ENCODE measurements around the gene KCNJ15. TPM values are rescaled to one million over a fixed set of nuclear protein-coding genes. Genes with fewer than 3 reads are reported as not detected.

The KCNJ15 gene
- total and polyA plus RNA-seq, 10 of the 15 experiments (the other 5 are each of a cell fraction or from before 2014, with no cell fraction given): 0.05 to 2.7 (median 0.33) TPM; not detected in 6

DNA sequence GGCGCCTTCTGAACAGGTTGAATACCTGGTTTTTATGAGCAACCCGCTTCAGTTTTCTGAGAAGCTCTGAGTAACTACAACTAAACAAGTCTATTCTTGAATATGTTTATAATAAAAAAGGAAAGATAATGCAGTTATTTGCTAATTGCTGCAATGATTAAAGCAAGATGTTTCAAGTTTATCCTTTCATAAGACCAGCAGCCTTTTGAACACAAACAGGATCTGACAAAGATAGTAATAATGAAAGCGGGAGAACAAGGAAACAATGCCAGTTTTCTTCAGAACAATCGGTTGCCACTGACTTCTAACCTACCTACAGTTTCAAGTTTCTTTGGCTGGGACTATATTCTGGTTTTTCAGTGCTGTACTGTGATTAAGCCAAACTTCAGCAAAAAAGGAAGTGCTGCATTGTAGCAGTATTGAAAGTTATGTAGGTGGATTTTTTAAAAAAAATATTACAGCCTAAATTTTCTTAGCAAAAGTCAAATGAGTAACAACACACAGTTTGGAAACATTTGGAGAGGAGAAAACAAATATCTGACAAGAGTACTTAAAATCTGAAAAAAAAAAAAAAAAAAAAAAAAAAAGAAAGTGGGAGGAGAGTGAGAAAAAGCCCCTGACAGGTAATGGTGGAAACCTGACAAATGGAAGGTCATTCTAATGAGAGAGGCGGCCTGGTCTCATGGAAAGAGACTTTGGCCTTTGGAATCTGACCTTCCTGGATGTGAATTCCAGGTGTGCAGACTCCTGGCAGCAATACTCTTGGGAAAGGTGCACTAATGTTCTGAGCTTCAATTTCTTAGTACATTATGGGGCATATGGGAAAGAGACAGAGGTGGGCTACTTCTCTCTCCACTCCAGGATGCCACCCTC, 11.4 kb downstream of the KCNJ15 start:
- no peaks in the 10 kb centered on the region for H4K20me1 ChIP-seq (ENCODE audit: control insufficient read depth, insufficient read depth)
- intact Hi-C loops (cut with micrococcal nuclease; ENCODE audit: unreplicated experiment) (loop anchor here (2.0 to 5.0 kb wide), 2 partner anchors 23 to 84 kb away; no protein-coding TSS in a partner anchor), in situ Hi-C loops (cut with MboI) (loop anchor here (10.0 kb wide), 1 partner anchor 1013 kb away; no protein-coding TSS in a partner anchor)
- peaks cover 40% of the 10 kb centered on the region for H3K4me1 ChIP-seq (ENCODE audit: control insufficient read depth, insufficient read depth, low read length)
- ChIA-PET CTCF (interaction anchor here (1.2 to 6.5 kb wide), 6 partner anchors 21 to 88 kb away, joined by 3 to 42 read pairs (median 8); no protein-coding TSS in a partner anchor), RAD21 (ENCODE audit: unreplicated experiment) (interaction anchor here (0.7 to 3.0 kb wide), 9 partner anchors 19 to 641 kb away, joined by 3 to 15 read pairs (median 3); no protein-coding TSS in a partner anchor), SMC1A (ENCODE audit: uncharacterized antibody, unreplicated experiment) (interaction anchor here (0.7 to 9.0 kb wide), 10 partner anchors 19 to 84 kb away, joined by 3 to 57 read pairs (median 4); no protein-coding TSS in a partner anchor), POLR2A (interaction anchor here (1.5 kb wide), 1 partner anchor 19 kb away, joined by 6 read pairs; no protein-coding TSS in a partner anchor)
- WGBS (ENCODE audit: insufficient coverage, insufficient replicate concordance, low lambda C conversion rate, missing lambda C conversion rate): 42% methylated on average over 5 of the region's 5 CpGs
- H3K4me3 ChIP-seq: 0 out of 2 replicates have a peak overlapping the region, but pooled peaks have one; percentile 32
- no TSS peak for BruUV-seq (replicated peaks)
- no peaks in the 10 kb centered on the region for H3K36me3 ChIP-seq (ENCODE audit: control insufficient read depth in 2 of 2, insufficient read depth in 2 of 2, low read length in 1 of 2)
- peak; percentile 68 for FAIRE-seq
- H3K4me2 ChIP-seq (ENCODE audit: control insufficient read depth, insufficient read depth): peak overlapping the region; percentile 81
- H3K27me3 ChIP-seq (replicated peaks in 1 of 2; ENCODE audit: control insufficient read depth in 2 of 2, insufficient read depth in 2 of 2, low read length in 1 of 2): no peaks in the 10 kb centered on the region
- peak; percentile 76 for ATAC-seq
- H3K9ac ChIP-seq (ENCODE audit: control insufficient read depth, insufficient read depth, low read length): peak overlapping the region; percentile 70
- H3K27ac ChIP-seq (ENCODE audit: control insufficient read depth, insufficient read depth): peak overlapping the region; percentile 96
- DNase-seq (ENCODE audit: low read depth, low spot score): peak; percentile 68
- H3K79me2 ChIP-seq (ENCODE audit: control insufficient read depth, insufficient read depth, low read length): no peaks in the 10 kb centered on the region
- H2AFZ ChIP-seq (ENCODE audit: control insufficient read depth, low read depth, low read length): no peak overlapping the region
- no peaks in the 10 kb centered on the region; the same call in 2 of the 3 replicates for H3K9me3 ChIP-seq (replicated peaks; ENCODE audit: control insufficient read depth, insufficient read depth, low read length)
- TF ChIP-seq PAX5 (IDR thresholded peaks at IDR 0.05; ENCODE audit: borderline replicate concordance, low read depth, low read length) (no peak), TBL1XR1 (IDR thresholded peaks at IDR 0.05; ENCODE audit: low read depth, low read length) (0 out of 2 replicates have a peak, but pooled peaks have one; percentile 55), EP300 (IDR thresholded peaks at IDR 0.05; ENCODE audit: borderline replicate concordance in 1 of 2, control insufficient read depth in 1 of 2, low read depth in 2 of 2, low read length in 2 of 2) (peak in 1 of 2 experiments; percentile 67; a peak in 2 of 4 replicates), ZNF207 (IDR thresholded peaks at IDR 0.05; ENCODE audit: borderline replicate concordance) (no peak), CHD4 (IDR thresholded peaks at IDR 0.05) (no peak), HDAC6 (IDR thresholded peaks at IDR 0.05; ENCODE audit: unreplicated experiment) (no peak), RCOR1 (conservative IDR thresholded peaks at IDR 0.05; ENCODE audit: low read depth, low read length) (no peak), SMC3 (IDR thresholded peaks at IDR 0.05; ENCODE audit: borderline replicate concordance, low read length) (peak; percentile 23; the same call in 1 of the 2 replicates), SPI1 (IDR thresholded peaks at IDR 0.05; ENCODE audit: borderline replicate concordance, insufficient read depth, low read depth, low read length) (peak; percentile 95), ZNF384 (IDR thresholded peaks at IDR 0.05; ENCODE audit: borderline replicate concordance, low read depth, low read length) (peak; percentile 83), CHD2 (IDR thresholded peaks at IDR 0.05; ENCODE audit: borderline replicate concordance, low read depth, low read length) (0 out of 2 replicates have a peak, but pooled peaks have one; percentile 22), DPF2 (IDR thresholded peaks at IDR 0.05) (peak; percentile 25; the same call in 1 of the 2 replicates)
- TF ChIP-seq, protein P1, sequence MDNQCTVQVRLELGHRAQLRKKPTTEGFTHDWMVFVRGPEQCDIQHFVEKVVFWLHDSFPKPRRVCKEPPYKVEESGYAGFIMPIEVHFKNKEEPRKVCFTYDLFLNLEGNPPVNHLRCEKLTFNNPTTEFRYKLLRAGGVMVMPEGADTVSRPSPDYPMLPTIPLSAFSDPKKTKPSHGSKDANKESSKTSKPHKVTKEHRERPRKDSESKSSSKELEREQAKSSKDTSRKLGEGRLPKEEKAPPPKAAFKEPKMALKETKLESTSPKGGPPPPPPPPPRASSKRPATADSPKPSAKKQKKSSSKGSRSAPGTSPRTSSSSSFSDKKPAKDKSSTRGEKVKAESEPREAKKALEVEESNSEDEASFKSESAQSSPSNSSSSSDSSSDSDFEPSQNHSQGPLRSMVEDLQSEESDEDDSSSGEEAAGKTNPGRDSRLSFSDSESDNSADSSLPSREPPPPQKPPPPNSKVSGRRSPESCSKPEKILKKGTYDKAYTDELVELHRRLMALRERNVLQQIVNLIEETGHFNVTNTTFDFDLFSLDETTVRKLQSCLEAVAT (IDR thresholded peaks at IDR 0.05): no peak; the same call in 1 of the 2 replicates
- TF ChIP-seq, protein P2, sequence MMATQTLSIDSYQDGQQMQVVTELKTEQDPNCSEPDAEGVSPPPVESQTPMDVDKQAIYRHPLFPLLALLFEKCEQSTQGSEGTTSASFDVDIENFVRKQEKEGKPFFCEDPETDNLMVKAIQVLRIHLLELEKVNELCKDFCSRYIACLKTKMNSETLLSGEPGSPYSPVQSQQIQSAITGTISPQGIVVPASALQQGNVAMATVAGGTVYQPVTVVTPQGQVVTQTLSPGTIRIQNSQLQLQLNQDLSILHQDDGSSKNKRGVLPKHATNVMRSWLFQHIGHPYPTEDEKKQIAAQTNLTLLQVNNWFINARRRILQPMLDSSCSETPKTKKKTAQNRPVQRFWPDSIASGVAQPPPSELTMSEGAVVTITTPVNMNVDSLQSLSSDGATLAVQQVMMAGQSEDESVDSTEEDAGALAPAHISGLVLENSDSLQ (IDR thresholded peaks at IDR 0.05): 0 out of 2 replicates have a peak, but pooled peaks have one; percentile 16
- TF ChIP-seq, protein P3, sequence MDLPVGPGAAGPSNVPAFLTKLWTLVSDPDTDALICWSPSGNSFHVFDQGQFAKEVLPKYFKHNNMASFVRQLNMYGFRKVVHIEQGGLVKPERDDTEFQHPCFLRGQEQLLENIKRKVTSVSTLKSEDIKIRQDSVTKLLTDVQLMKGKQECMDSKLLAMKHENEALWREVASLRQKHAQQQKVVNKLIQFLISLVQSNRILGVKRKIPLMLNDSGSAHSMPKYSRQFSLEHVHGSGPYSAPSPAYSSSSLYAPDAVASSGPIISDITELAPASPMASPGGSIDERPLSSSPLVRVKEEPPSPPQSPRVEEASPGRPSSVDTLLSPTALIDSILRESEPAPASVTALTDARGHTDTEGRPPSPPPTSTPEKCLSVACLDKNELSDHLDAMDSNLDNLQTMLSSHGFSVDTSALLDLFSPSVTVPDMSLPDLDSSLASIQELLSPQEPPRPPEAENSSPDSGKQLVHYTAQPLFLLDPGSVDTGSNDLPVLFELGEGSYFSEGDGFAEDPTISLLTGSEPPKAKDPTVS (IDR thresholded peaks at IDR 0.05; ENCODE audit: low read depth, low read length): no peak

Data from GM12878 (cell line).